ENCODE results near the gene PPARG. TPM values are rescaled to one million over a fixed set of nuclear protein-coding genes. Genes with fewer than 3 reads are reported as not detected.

PPARG gene
- 60.2 and 61.5 TPM in 2 replicates for total RNA-seq (2021)
- Bru-seq, nascent RNA, result percentile 93 among the genes with signal in this experiment
- percentile 86 among the genes with signal in this experiment for BruChase-seq, experiment 1, labeled RNA remaining after a 2-hour chase
- percentile 74 among the genes with signal in this experiment for BruChase-seq, experiment 2, labeled RNA remaining after a 6-hour chase
- long read RNA-seq, transcript PPARG-207 (7 exons, 1,722 nt), result minor isoform, 13 of 104 reads
- long read RNA-seq, transcript PPARG-206 (8 exons, 2,006 nt), result major isoform, 44 of 104 reads
- long read RNA-seq, transcript PPARG-202 (8 exons, 1,870 nt), result minor isoform, 23 of 104 reads
- long read RNA-seq, partial matches to known transcripts, result 5 of 104 reads
- long read RNA-seq, other reads (novel, unspliced or antisense), result 19 of 104 reads

DNA sequence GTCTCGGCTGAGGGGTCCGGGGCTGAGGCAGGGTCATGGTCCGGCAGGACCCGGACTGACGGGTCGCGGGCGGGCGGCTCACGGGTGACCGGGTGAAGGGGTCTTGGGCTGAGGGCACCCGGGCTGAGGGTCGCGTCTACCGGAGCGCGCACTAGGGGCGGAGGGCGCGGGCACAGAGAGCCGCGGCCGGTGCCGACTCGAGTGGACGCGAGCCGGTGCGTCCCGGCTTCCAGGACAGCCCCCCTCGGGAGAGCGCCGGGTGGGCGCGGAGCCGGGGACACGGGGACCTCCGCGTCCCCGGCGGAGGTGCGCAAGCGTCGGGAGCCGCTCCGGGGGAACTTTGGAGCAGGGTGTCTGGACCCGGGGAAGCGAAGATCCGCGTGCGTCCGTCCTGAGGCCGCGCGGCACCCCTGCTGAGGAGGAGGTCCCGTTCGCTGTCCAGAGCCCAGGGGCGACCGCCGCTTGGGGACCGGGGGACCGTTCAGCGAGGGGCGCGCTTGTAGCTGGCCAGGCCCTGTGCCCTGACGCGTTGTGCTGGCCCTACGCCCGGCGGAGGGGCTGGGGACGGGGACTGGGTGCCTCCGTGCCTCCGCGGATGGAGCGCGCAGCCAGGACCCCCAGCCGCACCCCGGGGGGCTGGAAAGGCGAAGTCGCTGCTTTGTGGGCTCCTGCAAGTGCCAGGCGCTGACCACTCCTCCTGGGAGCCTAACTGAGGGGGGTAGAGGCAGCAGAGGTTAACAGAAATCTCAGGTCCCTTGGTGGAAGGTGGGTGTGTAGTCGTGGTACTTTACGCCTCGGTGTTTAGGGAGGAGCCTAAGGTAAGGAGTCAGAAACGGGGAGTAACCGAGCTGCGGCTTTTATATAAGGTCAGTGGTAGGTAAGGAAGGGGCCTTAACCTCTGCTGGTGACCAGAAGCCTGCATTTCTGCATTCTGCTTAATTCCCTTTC, at the start of gene PPARG:
Gene PPARG, plus strand, starts transcription at position 889 of the 948 bp plus-strand sequence. CDS start 90,642 bp downstream, outside the sequence.
- TF ChIP-seq, protein P1, sequence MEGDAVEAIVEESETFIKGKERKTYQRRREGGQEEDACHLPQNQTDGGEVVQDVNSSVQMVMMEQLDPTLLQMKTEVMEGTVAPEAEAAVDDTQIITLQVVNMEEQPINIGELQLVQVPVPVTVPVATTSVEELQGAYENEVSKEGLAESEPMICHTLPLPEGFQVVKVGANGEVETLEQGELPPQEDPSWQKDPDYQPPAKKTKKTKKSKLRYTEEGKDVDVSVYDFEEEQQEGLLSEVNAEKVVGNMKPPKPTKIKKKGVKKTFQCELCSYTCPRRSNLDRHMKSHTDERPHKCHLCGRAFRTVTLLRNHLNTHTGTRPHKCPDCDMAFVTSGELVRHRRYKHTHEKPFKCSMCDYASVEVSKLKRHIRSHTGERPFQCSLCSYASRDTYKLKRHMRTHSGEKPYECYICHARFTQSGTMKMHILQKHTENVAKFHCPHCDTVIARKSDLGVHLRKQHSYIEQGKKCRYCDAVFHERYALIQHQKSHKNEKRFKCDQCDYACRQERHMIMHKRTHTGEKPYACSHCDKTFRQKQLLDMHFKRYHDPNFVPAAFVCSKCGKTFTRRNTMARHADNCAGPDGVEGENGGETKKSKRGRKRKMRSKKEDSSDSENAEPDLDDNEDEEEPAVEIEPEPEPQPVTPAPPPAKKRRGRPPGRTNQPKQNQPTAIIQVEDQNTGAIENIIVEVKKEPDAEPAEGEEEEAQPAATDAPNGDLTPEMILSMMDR (conservative IDR thresholded peaks at IDR 0.05), result no peak
- no peak for TF ChIP-seq EZH2 (IDR thresholded peaks at IDR 0.05; ENCODE audit: low read depth)
- H3K79me2 ChIP-seq (ENCODE audit: low read depth), result peaks cover 67% of the 10 kb centered on the region
- H3K4me3 ChIP-seq, result peak within 1 kb of the TSS; percentile 85
- H3K27ac ChIP-seq, result peak within 1 kb of the TSS; percentile 91
- intact Hi-C loops (cut with micrococcal nuclease; ENCODE audit: unreplicated experiment), result loop anchor here (1.0 to 5.0 kb wide), 5 partner anchors 56 to 190 kb away; no protein-coding TSS in a partner anchor
- H3K27me3 ChIP-seq (ENCODE audit: insufficient read depth, low read depth), result no peaks in the 10 kb centered on the region
- peak; percentile 72 to 85 for DNase-seq
- peak within 1 kb of the TSS; percentile 83 for H2AFZ ChIP-seq
- no peaks in the 10 kb centered on the region for H3K9me2 ChIP-seq (ENCODE audit: insufficient read depth)
- H3K9me3 ChIP-seq (ENCODE audit: insufficient read depth, low read depth), result peaks cover 9% of the 10 kb centered on the region
- peaks cover 33% of the 10 kb centered on the region for H3K4me1 ChIP-seq (replicated peaks; ENCODE audit: insufficient read depth)
- H3F3A ChIP-seq (ENCODE audit: insufficient read depth, low read depth), result peaks cover 29% of the 10 kb centered on the region
- POLR2A ChIA-PET (ENCODE audit: unreplicated experiment), result interaction anchor here (0.5 to 0.6 kb wide), 3 partner anchors 92 to 118 kb away, joined by 3 to 4 read pairs (median 3); no protein-coding TSS in a partner anchor
- TSS peak; percentile 33 for BruUV-seq (replicated peaks)
- H3K4me2 ChIP-seq, result peak within 1 kb of the TSS; percentile 99
- H3K36me3 ChIP-seq (ENCODE audit: low read depth), result peaks cover 26% of the 10 kb centered on the region
- CTCF ChIA-PET, result interaction anchor here (0.6 kb wide), 1 partner anchor 152 kb away, joined by 6 read pairs; no protein-coding TSS in a partner anchor
- H4K20me1 ChIP-seq (ENCODE audit: insufficient read depth), result no peaks in the 10 kb centered on the region; the same call in 1 of the 2 replicates

DNA sequence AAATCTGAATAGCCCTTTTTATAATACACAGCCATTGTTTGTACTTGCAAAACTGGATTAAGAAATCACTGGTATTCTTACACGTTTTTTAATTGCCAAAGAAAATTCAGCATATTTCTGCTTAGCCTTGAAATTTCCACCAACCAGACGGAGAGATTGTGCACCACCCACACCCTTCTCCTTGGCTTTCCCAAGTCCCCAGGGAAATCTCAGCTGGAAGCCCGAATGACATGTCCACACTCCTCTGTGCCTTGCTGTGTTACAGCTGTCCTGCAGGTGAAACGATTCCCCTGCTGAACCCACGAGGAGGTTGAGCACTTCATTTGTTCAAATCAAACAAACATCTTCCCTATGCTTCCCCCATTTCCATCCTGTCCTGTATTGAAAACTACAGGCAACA, 49.6 kb upstream of the PPARG start:
- CTCF ChIA-PET, result no interaction called here
- H3K36me3 ChIP-seq (ENCODE audit: low read depth), result no peaks in the 10 kb centered on the region
- H3K79me2 ChIP-seq (ENCODE audit: low read depth), result no peaks in the 10 kb centered on the region
- H3K4me1 ChIP-seq (replicated peaks; ENCODE audit: insufficient read depth), result peaks cover 9% of the 10 kb centered on the region
- POLR2A ChIA-PET (ENCODE audit: unreplicated experiment), result no interaction called here
- intact Hi-C loops (cut with micrococcal nuclease; ENCODE audit: unreplicated experiment), result no loop called here
- no peaks in the 10 kb centered on the region for H3K27me3 ChIP-seq (ENCODE audit: insufficient read depth, low read depth)
- no peaks in the 10 kb centered on the region for H3K9me2 ChIP-seq (ENCODE audit: insufficient read depth)
- no peak overlapping the region for H3K4me3 ChIP-seq
- peaks cover 6% of the 10 kb centered on the region; the same call in 1 of the 2 replicates for H3K9me3 ChIP-seq (ENCODE audit: insufficient read depth, low read depth)
- no peak overlapping the region for H3K27ac ChIP-seq
- H3K4me2 ChIP-seq, result no peak overlapping the region
- no peak for TF ChIP-seq EZH2 (IDR thresholded peaks at IDR 0.05; ENCODE audit: low read depth)
- TF ChIP-seq, protein P1 (conservative IDR thresholded peaks at IDR 0.05), result no peak
- no peak for DNase-seq
- H3F3A ChIP-seq (ENCODE audit: insufficient read depth, low read depth), result no peaks in the 10 kb centered on the region
- H2AFZ ChIP-seq, result no peak overlapping the region
- no TSS peak for BruUV-seq (replicated peaks)
- no peaks in the 10 kb centered on the region for H4K20me1 ChIP-seq (ENCODE audit: insufficient read depth)

DNA sequence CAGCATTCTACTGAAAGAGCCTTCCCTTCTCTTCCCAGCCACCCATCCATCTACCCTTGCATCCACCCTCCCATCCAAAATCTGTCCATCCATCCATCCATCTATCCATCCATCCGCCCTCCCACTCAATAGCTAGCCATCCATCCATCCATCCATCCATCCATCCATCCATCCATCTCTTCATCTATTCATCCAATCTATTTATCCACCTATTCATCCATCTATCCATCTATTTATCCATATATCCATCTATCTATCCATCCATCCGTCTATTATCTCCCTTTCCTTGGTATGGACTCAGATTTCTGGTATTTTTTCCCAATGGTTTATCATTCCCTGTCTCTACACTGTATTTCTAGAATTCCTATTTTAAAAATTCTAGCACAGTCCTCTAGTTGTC, 46.1 kb upstream of the PPARG start:
- no TSS peak for BruUV-seq (replicated peaks)
- H3K79me2 ChIP-seq (ENCODE audit: low read depth), result no peaks in the 10 kb centered on the region
- H3K36me3 ChIP-seq (ENCODE audit: low read depth), result no peaks in the 10 kb centered on the region
- ChIA-PET POLR2A (ENCODE audit: unreplicated experiment) (no interaction called here), CTCF (no interaction called here)
- H3K27ac ChIP-seq, result no peak overlapping the region
- no peak overlapping the region for H2AFZ ChIP-seq
- H3K4me1 ChIP-seq (replicated peaks; ENCODE audit: insufficient read depth), result no peaks in the 10 kb centered on the region
- H3K9me3 ChIP-seq (ENCODE audit: insufficient read depth, low read depth), result 0 out of 2 replicates have a peak, but pooled peaks cover 10% of the 10 kb centered on the region
- no peaks in the 10 kb centered on the region for H3K27me3 ChIP-seq (ENCODE audit: insufficient read depth, low read depth)
- TF ChIP-seq, protein P1 (conservative IDR thresholded peaks at IDR 0.05), result no peak
- no peak for TF ChIP-seq EZH2 (IDR thresholded peaks at IDR 0.05; ENCODE audit: low read depth)
- no peak overlapping the region for H3K4me2 ChIP-seq
- intact Hi-C loops (cut with micrococcal nuclease; ENCODE audit: unreplicated experiment), result no loop called here
- no peaks in the 10 kb centered on the region for H3K9me2 ChIP-seq (ENCODE audit: insufficient read depth)
- no peaks in the 10 kb centered on the region for H4K20me1 ChIP-seq (ENCODE audit: insufficient read depth)
- no peak for DNase-seq
- H3K4me3 ChIP-seq, result no peak overlapping the region
- no peaks in the 10 kb centered on the region for H3F3A ChIP-seq (ENCODE audit: insufficient read depth, low read depth)
